Right ventricle myocardium inferior (tissue), 1 donor: Measurements from ENCODE around the gene SLC22A6. TPM values are rescaled to one million over a fixed set of nuclear protein-coding genes. Genes with fewer than 3 reads are reported as not detected.
"Not testable (repeated sequence)": the region's sequence is repeated elsewhere in the genome, so short reads cannot be mapped to it uniquely, and the experiment has no call there.

Experiments
- ATAC-seq: fragments of 200-7000 bp; cut with Tn5 transposase; one replicate; pipeline ENCODE4 v1.9.1; 2020; ENCODE audit warnings: mild to moderate bottlenecking, moderate library complexity
- DNase-seq: peaks from one replicate; pipeline ENCODE4 v3.0.0; 2021; ENCODE audit errors: missing footprints
- intact Hi-C: fragments of 100-400 bp; cut with DNase I; formaldehyde crosslinking; loops from one replicate; pipeline ENCODE4 v1.11.0; 2022
- total RNA-seq: library from RNA; stranded (reverse); fragmentation: NEBNext Ultra II Directional; extraction: Animal tissue kit (Norgen Biotek cat#: 25700); gene quantifications from one replicate; pipeline ENCODE4 v1.2.1, GENCODE V29; 2021
- donor health status: DM: no; HTN: yes; CAD: no; lungs with severe emphysema.

SLC22A6 gene
- total RNA-seq, 1 donor from 2014 or later: not detected

DNA sequence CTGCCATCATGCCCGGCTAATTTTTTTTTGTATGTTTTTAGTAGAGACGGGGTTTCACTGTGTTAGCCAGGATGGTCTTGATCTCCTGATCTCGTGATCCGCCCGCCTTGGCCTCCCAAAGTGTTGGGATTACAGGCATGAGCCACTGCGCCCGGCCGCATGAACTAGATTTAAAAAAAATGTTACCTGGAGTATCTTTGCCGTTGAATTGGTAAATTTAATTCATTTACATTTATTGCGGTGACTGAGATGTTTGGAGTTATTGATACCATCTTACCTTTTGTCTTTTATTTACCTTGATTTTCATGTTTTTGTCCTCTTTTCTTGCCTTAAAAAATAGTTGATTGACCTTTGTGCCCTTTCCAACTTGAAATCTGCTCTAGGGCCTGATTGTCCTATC is 39.2 kb downstream of the SLC22A6 start:
- intact Hi-C loops, ATAC-seq, DNase-seq: not testable (repeated sequence)

GRCh38 chr11:62937528-62937927 is 47.2 kb downstream of the SLC22A6 start:
- intact Hi-C loops, ATAC-seq, DNase-seq: not testable (repeated sequence)

DNA sequence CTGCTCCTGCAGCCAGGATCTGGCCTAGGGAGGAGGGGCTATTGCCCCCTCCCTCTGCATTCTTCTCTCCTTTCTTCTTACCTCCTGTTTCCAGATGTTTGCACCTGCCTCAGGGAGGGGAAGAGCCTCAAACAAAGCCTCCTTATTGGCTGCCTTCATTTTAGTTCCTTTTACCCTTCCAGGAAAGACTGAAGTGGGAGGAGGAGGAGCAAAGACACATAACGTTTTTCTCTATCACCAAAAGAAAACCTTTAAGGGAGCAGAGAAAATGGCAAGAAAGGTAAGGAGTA is 50.3 kb downstream of the SLC22A6 start:
- ATAC-seq: no peak

GRCh38 chr11:62933750-62934495 is 50.8 kb downstream of the SLC22A6 start:
- intact Hi-C loops: no loop called here
- ATAC-seq (no peak), DNase-seq (no peak)

More for the DNA sequence above, 50.3 kb downstream of the SLC22A6 start:
- intact Hi-C loops: no loop called here
- DNase-seq: no peak

DNA sequence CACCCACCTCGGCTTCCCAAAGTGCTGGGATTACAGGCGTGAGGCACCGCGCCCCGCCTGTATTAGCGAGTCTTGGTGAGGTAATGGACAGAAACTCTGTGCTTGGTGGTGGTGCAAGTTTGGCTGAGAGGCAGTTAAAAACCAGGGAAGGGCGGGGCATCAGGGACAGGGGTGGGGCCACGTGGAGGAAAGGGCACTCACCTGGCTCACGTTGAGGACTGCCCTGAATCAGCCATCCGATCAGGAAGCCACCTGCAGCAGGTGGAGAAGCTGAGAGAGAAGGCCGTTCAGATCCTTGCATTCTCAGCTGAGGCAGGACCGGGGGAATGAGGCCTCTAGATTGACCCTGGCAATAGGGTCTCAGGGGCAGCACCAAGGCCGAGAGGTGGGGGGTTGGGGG is 51.5 kb downstream of the SLC22A6 start:
- intact Hi-C loops: no loop called here

DNA sequence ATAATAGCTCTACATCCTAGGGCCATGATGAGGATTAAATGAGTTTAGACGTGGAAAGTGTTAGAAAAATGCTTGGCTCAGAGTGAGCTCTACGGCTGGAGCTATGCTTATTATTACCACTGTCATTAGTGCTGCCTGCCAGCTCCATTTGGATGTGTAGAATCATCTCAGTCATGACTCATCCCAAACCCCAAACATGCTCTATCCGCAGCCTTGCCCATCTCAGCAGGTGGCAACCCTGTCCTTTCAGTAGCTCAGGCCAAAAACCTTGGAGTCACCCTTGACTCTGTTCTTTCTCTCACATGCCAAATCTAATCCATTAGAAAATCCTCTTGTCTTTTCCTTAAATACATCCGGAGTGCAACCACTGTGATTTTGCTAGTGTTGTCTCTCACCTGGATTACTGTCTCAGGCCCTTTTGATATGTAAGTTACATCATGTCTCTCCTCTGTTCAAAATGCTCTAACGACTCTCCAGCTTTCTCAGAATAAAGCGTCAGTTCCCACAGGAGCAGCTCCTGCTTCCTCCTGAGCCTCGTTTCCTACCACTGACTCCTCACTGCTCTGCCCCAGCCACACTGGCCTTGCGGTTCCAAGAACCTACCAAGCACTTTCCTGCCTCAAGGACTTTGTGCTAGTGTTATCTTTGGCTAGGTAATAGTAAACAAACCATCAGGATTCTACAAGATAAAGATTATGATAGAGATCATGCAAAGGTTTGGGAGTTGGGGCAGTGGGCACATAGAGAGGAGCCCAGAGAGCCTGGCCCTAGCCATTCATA is 53.1 kb downstream of the SLC22A6 start:
- intact Hi-C loops: no loop called here
- no peak for DNase-seq
- ATAC-seq: no peak

More for the DNA sequence above, 51.5 kb downstream of the SLC22A6 start:
- DNase-seq: no peak
- ATAC-seq: no peak

- intact Hi-C loops: no loop called here
- DNase-seq (no peak), ATAC-seq (no peak)
These were observed 54.1 kb downstream of the SLC22A6 start for GRCh38 chr11:62930666-62931065.

DNA sequence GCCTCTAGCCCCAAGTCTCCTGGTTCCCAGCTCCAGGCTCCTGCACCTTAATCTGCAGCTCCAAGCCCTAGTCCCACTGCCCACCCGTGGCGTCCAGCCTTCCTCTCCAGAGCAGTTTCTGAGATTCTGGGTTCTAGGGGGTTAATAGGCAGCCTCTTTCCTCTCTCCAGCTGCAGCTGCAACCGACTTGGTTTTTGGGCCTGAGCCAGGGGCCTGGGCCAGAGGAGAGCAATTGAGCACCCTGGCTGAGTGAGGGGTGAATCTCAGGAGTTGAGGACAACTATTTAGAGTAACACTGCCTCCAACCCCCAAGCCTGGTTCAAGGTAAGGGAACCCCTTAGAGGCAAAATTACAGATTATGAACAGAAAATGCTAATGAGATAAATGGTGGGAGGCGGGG is 54.6 kb downstream of the SLC22A6 start:
- intact Hi-C loops: no loop called here
- DNase-seq (no peak), ATAC-seq (no peak)

DNA sequence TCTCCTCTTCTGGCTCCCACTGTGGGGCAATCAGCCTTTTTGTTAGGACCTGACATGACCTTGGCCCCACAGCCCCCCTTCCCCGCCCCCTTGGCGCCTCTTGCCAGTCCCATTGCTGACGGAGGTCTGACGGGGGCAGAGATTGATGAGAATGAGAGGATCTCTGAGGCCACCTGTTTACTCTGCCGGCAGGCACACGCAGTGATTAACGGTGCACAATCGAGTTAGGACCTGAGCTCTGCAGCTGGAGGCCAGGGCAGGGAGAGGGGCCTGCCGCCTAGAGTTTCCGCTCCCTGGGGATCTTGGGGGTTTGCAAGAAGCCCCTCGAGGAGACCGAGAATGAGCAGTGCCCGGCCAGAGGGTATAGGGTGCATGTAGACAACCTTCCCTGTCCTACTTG is 56.8 kb downstream of the SLC22A6 start:
- no peak for DNase-seq
- intact Hi-C loops: no loop called here
- no peak for ATAC-seq

- ATAC-seq: no peak
- intact Hi-C loops: loop anchor here (2.0 kb wide), 1 partner anchor 18 kb away; no protein-coding TSS in a partner anchor
- no peak for DNase-seq
These were observed 57.9 kb downstream of the SLC22A6 start for GRCh38 chr11:62926680-62927455.

Other genes starting within 250 kb of the SLC22A6 start
- 11.5 TPM for gene ZBTB3, start 230.8 kb downstream of the SLC22A6 start, total RNA-seq
- gene POLR2G, start 223.4 kb downstream of the SLC22A6 start, total RNA-seq: 38.2 TPM
- 8.2 TPM for gene TAF6L, start 213.6 kb downstream of the SLC22A6 start, total RNA-seq
- 21.6 TPM for gene TMEM179B, start 197.6 kb downstream of the SLC22A6 start, total RNA-seq
- 18.0 TPM for gene TMEM223, start 193.0 kb downstream of the SLC22A6 start, total RNA-seq
- gene NXF1, start 179.5 kb downstream of the SLC22A6 start, total RNA-seq: 42.7 TPM
- gene STX5, start 152.9 kb downstream of the SLC22A6 start, total RNA-seq: 18.5 TPM
- not detected for gene TEX54, start 152.1 kb downstream of the SLC22A6 start, total RNA-seq
- gene WDR74, start 145.4 kb downstream of the SLC22A6 start, total RNA-seq: 25.4 TPM
- gene SLC3A2, start 104.1 kb downstream of the SLC22A6 start, total RNA-seq: 39.7 TPM
- not detected for gene CHRM1, start 63.6 kb downstream of the SLC22A6 start, total RNA-seq
- not detected for gene SLC22A8, start 30.9 kb upstream of the SLC22A6 start, total RNA-seq
- not detected for gene SLC22A24, start 159.3 kb upstream of the SLC22A6 start, total RNA-seq